NT2/D1 (cell line): ENCODE measurements around the gene ERVFRD-1.

Experiments
- SUZ12 ChIP-seq: IDR thresholded peaks from 2 replicates; pipeline ENCODE4 v1.6.1; 2011; ENCODE audit not compliant: insufficient read length, insufficient read depth; ENCODE audit errors: extremely low read depth
- YY1 ChIP-seq: IDR thresholded peaks from 2 replicates; pipeline ENCODE4 v1.6.1; 2011; ENCODE audit not compliant: insufficient read length, insufficient read depth
- ZNF274 ChIP-seq: IDR thresholded peaks from 2 replicates; pipeline ENCODE4 v1.6.1; 2011; ENCODE audit warnings: mild to moderate bottlenecking, low read depth, low read length

- TF ChIP-seq SUZ12, result no peak
- no peak for TF ChIP-seq YY1
- TF ChIP-seq ZNF274, result no peak
Observed at GRCh38 chr6:11121851-11122250, 10.3 kb upstream of the ERVFRD-1 start.
